HepG2 (cell line): ENCODE results near the gene PCSK6. TPM values are rescaled to one million over a fixed set of nuclear protein-coding genes. Genes with fewer than 3 reads are reported as not detected.

Experiments used
- DMAP1 ChIP-seq: IDR thresholded peaks from 2 replicates; pipeline ENCODE4 v1.6.1; 2016
- FOXA3 ChIP-seq: IDR thresholded peaks from 2 replicates; pipeline ENCODE4 v1.6.1; 2016; ENCODE audit warnings: missing genetic modification reagents, missing compliant biosample characterization
- FOXP1 ChIP-seq, 2 experiments: fragments of 450-650 bp in 1 of 2; IDR thresholded peaks; 2 replicates each; pipeline ENCODE4 v1.6.1; 2017 to 2018; ENCODE audit warnings: antibody characterized with exemption in 1 of 2
- GATAD2A ChIP-seq: IDR thresholded peaks from 2 replicates; pipeline ENCODE4 v1.6.1; 2016
- HMG20B ChIP-seq: conservative IDR thresholded peaks from 2 replicates; pipeline ENCODE4 v1.6.1; 2016; ENCODE audit warnings: missing genetic modification reagents, missing compliant biosample characterization
- HNRNPUL1 ChIP-seq: fragments of 200-400 bp; formaldehyde crosslinking; IDR thresholded peaks from 2 replicates; pipeline ENCODE4 v1.6.1; 2017; ENCODE audit warnings: low read depth, mild to moderate bottlenecking, low read length, moderate library complexity
- MBD4 ChIP-seq: IDR thresholded peaks from 2 replicates; pipeline ENCODE4 v1.6.1; 2012; ENCODE audit warnings: low read length, inconsistent platforms, borderline replicate concordance
- MLLT10 ChIP-seq: sonication (generic); formaldehyde crosslinking; IDR thresholded peaks from 2 replicates; pipeline ENCODE4 v1.4.0; 2020; ENCODE audit warnings: missing genetic modification reagents
- PHB2 ChIP-seq: fragments of 450-650 bp; IDR thresholded peaks from 2 replicates; pipeline ENCODE4 v1.6.1; 2018; ENCODE audit not compliant: partially characterized antibody
- ZBTB7B ChIP-seq: sonication (generic); formaldehyde crosslinking; IDR thresholded peaks from 2 replicates; pipeline ENCODE4 v1.4.0; 2020; ENCODE audit warnings: missing genetic modification reagents
- ZFY ChIP-seq: sonication (generic); formaldehyde crosslinking; IDR thresholded peaks from 2 replicates; pipeline ENCODE4 v1.4.0; 2020; ENCODE audit warnings: missing genetic modification reagents
- ZNF615 ChIP-seq: sonication (generic); formaldehyde crosslinking; IDR thresholded peaks from 2 replicates; pipeline ENCODE4 v1.5.0; 2020; ENCODE audit warnings: mild to moderate bottlenecking, missing genetic modification reagents, borderline replicate concordance
- ZNF883 ChIP-seq: sonication (generic); formaldehyde crosslinking; IDR thresholded peaks from 2 replicates; pipeline ENCODE4 v1.5.1; 2020; ENCODE audit warnings: mild to moderate bottlenecking, missing genetic modification reagents; ENCODE audit errors: not compliant biosample characterization
- polyA plus RNA-seq, 8 experiments: library from polyadenylated mRNA; depleted of rRNA in 3 of 8; stranded (reverse) in 7 of 8; unstranded in 1 of 8; fragments of >200 nt; fragmentation: Illumina TruSeq in 4 of 8; extraction: Trizol in 4 of 8; gene quantifications; 2 replicates each; pipeline versions ENCODE4 v1.2.1 to v1.2.3, GENCODE V29; 2011 to 2016; ENCODE audit warnings: low read depth in 4 of 8, missing spikeins in 1 of 8, mixed read lengths in 1 of 8; ENCODE audit not compliant: insufficient read depth in 1 of 8
- total RNA-seq, 5 experiments: library from RNA; depleted of rRNA; stranded (reverse); fragments of >200 nt; fragmentation: Illumina TruSeq; extraction: Trizol; gene quantifications; 2 replicates each; pipeline ENCODE4 v1.2.3, GENCODE V29; 2016; ENCODE audit warnings: low read depth in 1 of 5
- TF ChIP-seq, protein P1 (sequence below): IDR thresholded peaks from 2 replicates; pipeline ENCODE4 v1.6.1; 2016; ENCODE audit warnings: low read depth, control low read depth
- TF ChIP-seq, protein P2 (sequence below), 2 experiments: sonication (generic) in 1 of 2; formaldehyde crosslinking in 1 of 2; IDR thresholded peaks; 2 replicates each; pipeline versions ENCODE4 v1.4.0 to v1.6.1; 2018 to 2020; ENCODE audit warnings: missing genetic modification reagents in 2 of 2, borderline replicate concordance in 1 of 2, low read depth in 1 of 2, mild to moderate bottlenecking in 1 of 2, missing biosample characterization in 1 of 2
- TF ChIP-seq, protein P3 (sequence below): sonication (generic); formaldehyde crosslinking; IDR thresholded peaks from 2 replicates; pipeline ENCODE4 v1.4.0; 2020; ENCODE audit warnings: missing genetic modification reagents
- TF ChIP-seq, protein P4 (sequence below): sonication (generic); formaldehyde crosslinking; IDR thresholded peaks from 2 replicates; pipeline ENCODE4 v1.5.0; 2020; ENCODE audit warnings: mild to moderate bottlenecking, missing genetic modification reagents
- TF ChIP-seq, protein P5 (sequence below): sonication (generic); formaldehyde crosslinking; IDR thresholded peaks from 2 replicates; pipeline ENCODE4 v1.5.1; 2020; ENCODE audit warnings: missing genetic modification reagents, mild to moderate bottlenecking, borderline replicate concordance

Gene PCSK6
- total and polyA plus RNA-seq, 2 of the 13 experiments (the other 11 are each of a cell fraction or from before 2014, with no cell fraction given), result 56.5 to 155 TPM

DNA sequence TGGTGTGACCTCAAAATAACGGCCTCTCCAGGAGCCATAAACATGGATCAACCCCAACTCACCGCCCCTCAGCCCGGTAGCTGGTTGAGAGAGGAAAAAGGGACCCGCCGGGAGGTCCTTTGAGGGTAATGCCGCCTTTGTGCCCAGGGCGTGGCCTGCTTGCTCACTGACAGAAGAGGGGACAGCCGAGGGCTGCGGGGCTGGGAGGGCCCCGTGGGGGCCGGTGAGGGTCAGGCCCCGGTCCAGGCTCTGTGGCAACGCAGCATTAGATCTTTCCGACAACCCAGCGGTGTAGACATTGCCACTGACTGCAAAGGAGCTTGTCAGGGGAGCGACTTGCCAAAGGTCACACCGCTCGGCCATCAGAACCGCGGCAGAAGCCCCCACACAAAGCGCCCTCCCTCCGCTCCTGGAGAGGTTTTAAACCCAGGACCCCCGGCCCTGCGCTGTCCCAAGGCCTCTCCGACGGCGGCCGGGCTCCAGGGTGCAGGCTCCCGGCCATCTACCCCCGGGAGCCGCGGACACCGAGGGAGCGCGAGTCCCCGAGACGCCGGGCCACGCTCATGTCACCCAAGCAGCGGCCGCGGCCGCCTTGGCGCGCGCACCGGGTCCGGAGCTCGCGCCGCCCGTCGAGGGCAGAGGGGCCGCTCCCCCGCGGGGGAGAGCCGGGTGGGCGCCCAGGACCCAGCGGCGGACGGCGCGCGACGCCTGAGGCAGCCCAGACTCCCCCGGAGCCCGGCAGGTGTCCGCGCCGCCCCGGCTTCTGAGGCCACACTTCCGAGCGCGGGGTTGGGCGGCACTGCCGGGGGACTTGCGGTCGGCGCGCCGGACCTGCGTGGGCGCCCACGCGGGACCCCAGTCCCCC is 975 bp downstream of the PCSK6 start (continued):
- TF ChIP-seq, protein P1, sequence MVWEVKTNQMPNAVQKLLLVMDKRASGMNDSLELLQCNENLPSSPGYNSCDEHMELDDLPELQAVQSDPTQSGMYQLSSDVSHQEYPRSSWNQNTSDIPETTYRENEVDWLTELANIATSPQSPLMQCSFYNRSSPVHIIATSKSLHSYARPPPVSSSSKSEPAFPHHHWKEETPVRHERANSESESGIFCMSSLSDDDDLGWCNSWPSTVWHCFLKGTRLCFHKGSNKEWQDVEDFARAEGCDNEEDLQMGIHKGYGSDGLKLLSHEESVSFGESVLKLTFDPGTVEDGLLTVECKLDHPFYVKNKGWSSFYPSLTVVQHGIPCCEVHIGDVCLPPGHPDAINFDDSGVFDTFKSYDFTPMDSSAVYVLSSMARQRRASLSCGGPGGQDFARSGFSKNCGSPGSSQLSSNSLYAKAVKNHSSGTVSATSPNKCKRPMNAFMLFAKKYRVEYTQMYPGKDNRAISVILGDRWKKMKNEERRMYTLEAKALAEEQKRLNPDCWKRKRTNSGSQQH (CRISPR knock-in tag), result peak; percentile 30; the same call in 1 of the 2 replicates
- no peak for TF ChIP-seq MBD4
- no peak for TF ChIP-seq MLLT10 (CRISPR knock-in tag)
- TF ChIP-seq ZNF615 (CRISPR knock-in tag), result no peak
- TF ChIP-seq FOXP1 (IDR thresholded peaks at IDR 0.05), result no peak
- no peak for TF ChIP-seq FOXP1 (CRISPR knock-in tag; IDR thresholded peaks at IDR 0.05)
- peak; percentile 54 for TF ChIP-seq ZFY (CRISPR knock-in tag)
- TF ChIP-seq, protein P2, sequence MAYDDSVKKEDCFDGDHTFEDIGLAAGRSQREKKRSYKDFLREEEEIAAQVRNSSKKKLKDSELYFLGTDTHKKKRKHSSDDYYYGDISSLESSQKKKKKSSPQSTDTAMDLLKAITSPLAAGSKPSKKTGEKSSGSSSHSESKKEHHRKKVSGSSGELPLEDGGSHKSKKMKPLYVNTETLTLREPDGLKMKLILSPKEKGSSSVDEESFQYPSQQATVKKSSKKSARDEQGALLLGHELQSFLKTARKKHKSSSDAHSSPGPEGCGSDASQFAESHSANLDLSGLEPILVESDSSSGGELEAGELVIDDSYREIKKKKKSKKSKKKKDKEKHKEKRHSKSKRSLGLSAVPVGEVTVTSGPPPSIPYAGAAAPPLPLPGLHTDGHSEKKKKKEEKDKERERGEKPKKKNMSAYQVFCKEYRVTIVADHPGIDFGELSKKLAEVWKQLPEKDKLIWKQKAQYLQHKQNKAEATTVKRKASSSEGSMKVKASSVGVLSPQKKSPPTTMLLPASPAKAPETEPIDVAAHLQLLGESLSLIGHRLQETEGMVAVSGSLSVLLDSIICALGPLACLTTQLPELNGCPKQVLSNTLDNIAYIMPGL (CRISPR knock-in tag; IDR thresholded peaks at IDR 0.05; ENCODE audit: borderline replicate concordance in 1 of 2, low read depth in 1 of 2), result peak; percentile 39 to 72; a peak in 3 of 4 replicates
- TF ChIP-seq DMAP1 (CRISPR knock-in tag), result peak; percentile 65; the same call in 1 of the 2 replicates
- TF ChIP-seq, protein P3, sequence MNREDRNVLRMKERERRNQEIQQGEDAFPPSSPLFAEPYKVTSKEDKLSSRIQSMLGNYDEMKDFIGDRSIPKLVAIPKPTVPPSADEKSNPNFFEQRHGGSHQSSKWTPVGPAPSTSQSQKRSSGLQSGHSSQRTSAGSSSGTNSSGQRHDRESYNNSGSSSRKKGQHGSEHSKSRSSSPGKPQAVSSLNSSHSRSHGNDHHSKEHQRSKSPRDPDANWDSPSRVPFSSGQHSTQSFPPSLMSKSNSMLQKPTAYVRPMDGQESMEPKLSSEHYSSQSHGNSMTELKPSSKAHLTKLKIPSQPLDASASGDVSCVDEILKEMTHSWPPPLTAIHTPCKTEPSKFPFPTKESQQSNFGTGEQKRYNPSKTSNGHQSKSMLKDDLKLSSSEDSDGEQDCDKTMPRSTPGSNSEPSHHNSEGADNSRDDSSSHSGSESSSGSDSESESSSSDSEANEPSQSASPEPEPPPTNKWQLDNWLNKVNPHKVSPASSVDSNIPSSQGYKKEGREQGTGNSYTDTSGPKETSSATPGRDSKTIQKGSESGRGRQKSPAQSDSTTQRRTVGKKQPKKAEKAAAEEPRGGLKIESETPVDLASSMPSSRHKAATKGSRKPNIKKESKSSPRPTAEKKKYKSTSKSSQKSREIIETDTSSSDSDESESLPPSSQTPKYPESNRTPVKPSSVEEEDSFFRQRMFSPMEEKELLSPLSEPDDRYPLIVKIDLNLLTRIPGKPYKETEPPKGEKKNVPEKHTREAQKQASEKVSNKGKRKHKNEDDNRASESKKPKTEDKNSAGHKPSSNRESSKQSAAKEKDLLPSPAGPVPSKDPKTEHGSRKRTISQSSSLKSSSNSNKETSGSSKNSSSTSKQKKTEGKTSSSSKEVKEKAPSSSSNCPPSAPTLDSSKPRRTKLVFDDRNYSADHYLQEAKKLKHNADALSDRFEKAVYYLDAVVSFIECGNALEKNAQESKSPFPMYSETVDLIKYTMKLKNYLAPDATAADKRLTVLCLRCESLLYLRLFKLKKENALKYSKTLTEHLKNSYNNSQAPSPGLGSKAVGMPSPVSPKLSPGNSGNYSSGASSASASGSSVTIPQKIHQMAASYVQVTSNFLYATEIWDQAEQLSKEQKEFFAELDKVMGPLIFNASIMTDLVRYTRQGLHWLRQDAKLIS (CRISPR knock-in tag), result 0 out of 2 replicates have a peak, but pooled peaks have one; percentile 76
- no peak for TF ChIP-seq ZNF883 (CRISPR knock-in tag)
- TF ChIP-seq HMG20B (CRISPR knock-in tag), result 0 out of 2 replicates have a peak, but pooled peaks have one; percentile 36
- peak; percentile 80 for TF ChIP-seq ZBTB7B
- TF ChIP-seq, protein P4, sequence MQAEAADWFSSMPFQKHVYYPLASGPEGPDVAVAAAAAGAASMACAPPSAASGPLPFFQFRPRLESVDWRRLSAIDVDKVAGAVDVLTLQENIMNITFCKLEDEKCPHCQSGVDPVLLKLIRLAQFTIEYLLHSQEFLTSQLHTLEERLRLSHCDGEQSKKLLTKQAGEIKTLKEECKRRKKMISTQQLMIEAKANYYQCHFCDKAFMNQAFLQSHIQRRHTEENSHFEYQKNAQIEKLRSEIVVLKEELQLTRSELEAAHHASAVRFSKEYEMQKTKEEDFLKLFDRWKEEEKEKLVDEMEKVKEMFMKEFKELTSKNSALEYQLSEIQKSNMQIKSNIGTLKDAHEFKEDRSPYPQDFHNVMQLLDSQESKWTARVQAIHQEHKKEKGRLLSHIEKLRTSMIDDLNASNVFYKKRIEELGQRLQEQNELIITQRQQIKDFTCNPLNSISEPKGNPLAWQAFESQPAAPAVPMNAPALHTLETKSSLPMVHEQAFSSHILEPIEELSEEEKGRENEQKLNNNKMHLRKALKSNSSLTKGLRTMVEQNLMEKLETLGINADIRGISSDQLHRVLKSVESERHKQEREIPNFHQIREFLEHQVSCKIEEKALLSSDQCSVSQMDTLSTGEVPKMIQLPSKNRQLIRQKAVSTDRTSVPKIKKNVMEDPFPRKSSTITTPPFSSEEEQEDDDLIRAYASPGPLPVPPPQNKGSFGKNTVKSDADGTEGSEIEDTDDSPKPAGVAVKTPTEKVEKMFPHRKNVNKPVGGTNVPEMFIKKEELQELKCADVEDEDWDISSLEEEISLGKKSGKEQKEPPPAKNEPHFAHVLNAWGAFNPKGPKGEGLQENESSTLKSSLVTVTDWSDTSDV (CRISPR knock-in tag), result no peak; the same call in 1 of the 2 replicates
- TF ChIP-seq FOXA3 (CRISPR knock-in tag), result peak; percentile 43; the same call in 1 of the 2 replicates
- no peak for TF ChIP-seq HNRNPUL1
- TF ChIP-seq, protein P5, sequence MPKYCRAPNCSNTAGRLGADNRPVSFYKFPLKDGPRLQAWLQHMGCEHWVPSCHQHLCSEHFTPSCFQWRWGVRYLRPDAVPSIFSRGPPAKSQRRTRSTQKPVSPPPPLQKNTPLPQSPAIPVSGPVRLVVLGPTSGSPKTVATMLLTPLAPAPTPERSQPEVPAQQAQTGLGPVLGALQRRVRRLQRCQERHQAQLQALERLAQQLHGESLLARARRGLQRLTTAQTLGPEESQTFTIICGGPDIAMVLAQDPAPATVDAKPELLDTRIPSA (CRISPR knock-in tag), result no peak
- TF ChIP-seq PHB2, result no peak
- TF ChIP-seq GATAD2A (CRISPR knock-in tag), result peak; percentile 74
